GM21825 (cell line): ENCODE results near the gene CCDC86.

ENCODE experiments used
- ATAC-seq: cut with Tn5 transposase; IDR thresholded peaks from one replicate; pipeline ENCODE4 v1.9.1; 2021; ENCODE audit warnings: mild to moderate bottlenecking, moderate library complexity; ENCODE audit not compliant: unreplicated experiment

The CCDC86 gene

GRCh38 chr11:60889869-60890311 is 48.0 kb downstream of the CCDC86 start:
- no peak for ATAC-seq

GRCh38 chr11:60890696-60891095 is 48.8 kb downstream of the CCDC86 start:
- ATAC-seq = no peak

DNA sequence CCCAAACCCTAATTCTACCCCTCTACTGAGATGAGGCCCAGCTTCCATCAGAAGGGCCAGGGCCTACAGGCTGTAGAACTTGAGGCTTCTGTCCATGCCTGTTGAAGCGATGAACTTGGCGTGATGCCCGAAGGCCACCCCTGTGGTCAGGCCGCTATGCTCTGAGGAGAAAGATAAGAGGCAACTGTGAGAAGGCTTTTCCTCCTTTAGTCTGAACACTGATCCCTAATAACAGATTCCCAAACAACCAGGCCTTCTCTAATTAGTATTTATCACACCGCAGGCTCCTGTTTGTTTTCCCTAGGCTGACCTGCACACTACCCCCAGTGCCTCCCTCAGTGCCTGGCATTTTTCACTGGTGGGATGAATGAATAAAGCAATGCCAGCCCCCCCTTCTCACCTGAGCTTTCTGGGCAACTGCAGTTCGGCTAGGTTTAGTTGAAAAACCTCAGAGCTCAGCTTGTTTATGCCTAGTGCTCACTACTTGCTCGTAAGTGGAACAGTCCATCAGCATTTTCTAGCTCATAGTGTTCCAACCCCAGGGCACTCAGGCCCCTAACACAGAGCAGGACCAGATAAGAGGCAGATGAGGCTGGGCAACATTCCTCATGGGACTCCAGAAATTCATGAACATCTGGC is 49.3 kb downstream of the CCDC86 start:
- ATAC-seq = no peak

DNA sequence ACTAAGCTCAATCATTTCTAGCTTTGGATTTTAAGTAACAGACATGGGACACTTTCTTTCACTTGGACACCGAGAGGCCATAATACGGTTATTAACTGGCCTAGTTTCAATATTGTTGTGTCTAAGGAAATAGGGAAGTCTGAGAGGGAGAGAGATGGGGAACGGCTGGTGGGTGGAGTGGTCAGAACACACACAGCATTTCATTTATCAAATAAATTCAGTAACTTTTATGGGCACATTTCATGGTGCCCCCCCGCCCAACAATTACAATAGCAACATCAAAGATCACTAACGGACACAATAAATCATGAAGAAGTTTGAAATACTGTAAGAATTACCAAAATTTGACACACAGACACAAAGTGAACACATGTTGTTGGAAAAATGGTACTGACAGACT is 53.8 kb downstream of the CCDC86 start:
- ATAC-seq = no peak

DNA sequence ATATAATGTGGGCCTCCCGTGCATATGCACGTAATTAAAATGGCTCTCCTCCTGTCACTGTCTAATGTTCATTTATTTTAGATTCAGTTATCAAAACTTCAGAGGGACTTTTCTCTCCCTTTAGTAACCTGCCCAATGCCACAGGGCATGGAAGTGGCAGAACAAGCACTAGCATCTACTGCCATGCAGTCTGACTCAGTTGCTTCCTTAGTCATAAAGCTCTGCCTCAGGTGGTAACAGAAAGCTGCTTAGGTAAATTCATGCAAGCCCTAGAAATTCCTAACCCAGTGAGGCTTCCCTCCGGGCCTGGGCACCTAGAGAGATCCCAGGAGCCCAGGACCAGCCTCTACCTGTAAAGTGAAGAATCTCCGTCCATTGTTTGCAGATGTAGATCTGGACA is 55.6 kb downstream of the CCDC86 start:
- ATAC-seq = no peak

GRCh38 chr11:60899046-60899936 is 57.4 kb downstream of the CCDC86 start:
- no peak for ATAC-seq

DNA sequence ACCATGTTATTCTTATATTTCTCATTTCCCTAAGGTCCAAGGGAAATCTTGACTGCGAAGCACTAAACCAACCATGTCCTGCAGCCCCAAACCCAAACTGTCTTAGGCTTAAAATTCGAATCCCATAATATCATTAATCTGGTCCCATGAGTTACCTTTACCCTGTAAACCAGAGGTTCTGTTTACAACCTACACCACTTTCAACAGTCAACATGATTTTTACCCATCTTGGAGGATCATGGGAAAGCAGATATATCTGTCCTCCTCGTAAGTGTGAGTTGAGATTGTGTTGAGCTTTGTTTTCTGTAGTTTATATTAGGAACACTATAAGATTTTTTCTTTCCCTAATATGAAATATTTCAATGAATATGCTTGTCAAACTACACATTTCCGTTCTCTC is 58.1 kb downstream of the CCDC86 start:
- ATAC-seq = no peak
